Measurements from ENCODE around the gene CHD9.

DNA sequence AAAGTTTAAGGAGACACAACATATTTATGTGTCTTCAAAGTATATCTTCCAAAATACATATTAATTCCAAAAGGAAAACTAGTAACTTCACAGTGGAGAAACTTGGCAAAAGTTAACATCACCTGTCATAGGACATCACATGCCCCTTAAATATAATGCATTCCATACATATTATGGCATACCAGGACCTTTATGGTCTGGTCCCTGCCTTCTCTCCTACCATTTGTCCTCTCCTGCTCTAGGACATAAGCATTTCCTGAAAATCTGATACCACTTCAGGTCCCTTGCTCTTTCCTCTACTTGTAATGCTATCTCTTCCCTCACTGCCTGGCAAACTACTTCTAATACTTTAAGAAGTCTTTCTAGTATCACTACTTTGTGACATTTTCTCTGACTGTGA is 211.4 kb downstream of the CHD9 start:
- TF ChIP-seq POLR2AphosphoS5 (IDR thresholded peaks at IDR 0.05; ENCODE audit: low read depth, low read length), result no peak
- TF ChIP-seq POLR2A (IDR thresholded peaks at IDR 0.05; ENCODE audit: low read depth, low read length), result no peak
- no peak for TF ChIP-seq TAF1 (IDR thresholded peaks at IDR 0.05; ENCODE audit: borderline replicate concordance, low read depth, low read length)
